ENCODE data around the gene WDR20.

The WDR20 gene

GRCh38 chr14:102201776-102202175 is 62.1 kb downstream of the WDR20 start:
- no peak overlapping the region for H3K27ac ChIP-seq
- TF ChIP-seq ZFX (IDR thresholded peaks at IDR 0.05), result no peak
- TF ChIP-seq CTCF (conservative IDR thresholded peaks at IDR 0.05), result no peak

GRCh38 chr14:102202944-102203343 is 63.2 kb downstream of the WDR20 start:
- H3K27ac ChIP-seq, result no peak overlapping the region
- no peak for TF ChIP-seq CTCF (conservative IDR thresholded peaks at IDR 0.05)
- no peak for TF ChIP-seq ZFX (IDR thresholded peaks at IDR 0.05)

GRCh38 chr14:102203382-102203781 is 63.7 kb downstream of the WDR20 start:
- TF ChIP-seq CTCF (conservative IDR thresholded peaks at IDR 0.05), result no peak
- TF ChIP-seq ZFX (IDR thresholded peaks at IDR 0.05), result no peak
- no peak overlapping the region for H3K27ac ChIP-seq

GRCh38 chr14:102205560-102205959 is 65.9 kb downstream of the WDR20 start:
- TF ChIP-seq CTCF (conservative IDR thresholded peaks at IDR 0.05) (no peak), ZFX (IDR thresholded peaks at IDR 0.05) (no peak)
- H3K27ac ChIP-seq, result no peak overlapping the region

GRCh38 chr14:102206918-102207317 is 67.2 kb downstream of the WDR20 start:
- no peak overlapping the region for H3K27ac ChIP-seq
- TF ChIP-seq ZFX (IDR thresholded peaks at IDR 0.05), result no peak
- no peak for TF ChIP-seq CTCF (conservative IDR thresholded peaks at IDR 0.05)

- TF ChIP-seq ZFX (IDR thresholded peaks at IDR 0.05) (no peak), CTCF (conservative IDR thresholded peaks at IDR 0.05) (no peak)
- H3K27ac ChIP-seq, result no peak overlapping the region
Observed at GRCh38 chr14:102207831-102208365, 68.2 kb downstream of the WDR20 start.

GRCh38 chr14:102208741-102209140 is 69.0 kb downstream of the WDR20 start:
- no peak overlapping the region for H3K27ac ChIP-seq
- no peak for TF ChIP-seq CTCF (conservative IDR thresholded peaks at IDR 0.05)
- no peak for TF ChIP-seq ZFX (IDR thresholded peaks at IDR 0.05)

All from C4-2B (cell line).